HCT116 (cell line): ENCODE data around the gene PNRC1. TPM values are rescaled to one million over a fixed set of nuclear protein-coding genes. Genes with fewer than 3 reads are reported as not detected.

Experiments used
- ATAC-seq: fragments of 200-7000 bp; cut with Tn5 transposase; 2 replicates; pipeline ENCODE4 v1.9.1; 2020; ENCODE audit warnings: mild to moderate bottlenecking, moderate library complexity
- BruUV-seq: library from RNA; stranded (reverse); fragments of 400-500 nt; replicated peaks from 2 replicates; lab custom pipeline; 2021; lab: Mats Ljungman, UMichigan
- CTCF ChIA-PET: fragments of 300-600 bp; sonication (Branson Sonifier 250); formaldehyde crosslinking; loops from one replicate; lab custom pipeline; 2021; ENCODE audit warnings: antibody characterized with exemption; lab: Charles Lee
- POLR2A ChIA-PET: fragments of 300-600, 350-600 bp; sonication (Branson Sonifier 250); formaldehyde crosslinking; loops from one replicate; lab custom pipeline; 2021; ENCODE audit warnings: antibody characterized with exemption; lab: Charles Lee
- RAD21 ChIA-PET, 2 experiments: fragments of 300-600 bp; sonication (Branson Sonifier 250); formaldehyde crosslinking; loops; one replicate each; lab custom pipeline; 2023; ENCODE audit warnings: low total read pairs in 2 of 2; ENCODE audit not compliant: uncharacterized antibody in 2 of 2, unreplicated experiment in 2 of 2, low non-redundant PET in 1 of 2; lab: Charles Lee
- DNase-seq: peaks from one replicate; pipeline ENCODE4 v3.0.0-alpha.2; 2010; ENCODE audit warnings: low read depth, low spot score
- H2AFZ ChIP-seq: fragments of 200-600 bp; shearing (Covaris generic), sonication (generic); 2 replicates; pipeline ENCODE4 v1.6.1; 2017; ENCODE audit warnings: low read depth, mixed run types, mixed read lengths, antibody characterized with exemption, low read length; ENCODE audit not compliant: poor library complexity, severe bottlenecking
- H3K27ac ChIP-seq: 2 replicates; pipeline ENCODE4 v1.5.1; 2012; ENCODE audit warnings: low read depth, low read length
- H3K27me3 ChIP-seq: fragments of 200-600 bp; sonication (generic); 2 replicates; pipeline ENCODE4 v1.6.1; 2016; ENCODE audit warnings: mixed run types, low read length, mixed read lengths; ENCODE audit not compliant: insufficient read depth
- H3K36me3 ChIP-seq, 2 experiments: fragments of 200-500 bp in 1 of 2; fragments of 200-600 bp in 1 of 2; sonication (Bioruptor generic) in 1 of 2; sonication (generic) in 1 of 2; 2 replicates each; pipeline versions ENCODE4 v1.5.1 to v1.6.1; 2014 to 2016; ENCODE audit warnings: low read length in 2 of 2, inconsistent platforms in 1 of 2, mixed read lengths in 1 of 2, mixed run types in 1 of 2; ENCODE audit not compliant: insufficient read depth in 2 of 2, control insufficient read depth in 1 of 2
- H3K4me1 ChIP-seq, 2 experiments: fragments of 200-600 bp in 1 of 2; sonication (generic) in 1 of 2; 2 replicates each; pipeline versions ENCODE4 v1.5.1 to v1.6.1; 2012 to 2017; ENCODE audit warnings: low read length in 2 of 2, inconsistent platforms in 1 of 2, mild to moderate bottlenecking in 1 of 2, mixed read lengths in 1 of 2, mixed run types in 1 of 2, moderate library complexity in 1 of 2; ENCODE audit not compliant: insufficient read depth in 2 of 2, control insufficient read depth in 1 of 2
- H3K4me2 ChIP-seq: fragments of 200-600 bp; sonication (generic); 2 replicates; pipeline ENCODE4 v1.6.1; 2017; ENCODE audit warnings: mixed run types, low read length, mixed read lengths
- H3K4me3 ChIP-seq, 2 experiments: fragments of 200-600 bp in 1 of 2; sonication (generic) in 1 of 2; replicated peaks in 1 of 2; 2 replicates each; pipeline ENCODE4 v1.5.1; 2011 to 2016; ENCODE audit warnings: low read length in 2 of 2, control low read depth in 1 of 2, low read depth in 1 of 2, mild to moderate bottlenecking in 1 of 2, mixed read lengths in 1 of 2, mixed run types in 1 of 2
- H3K79me2 ChIP-seq: fragments of 200-600 bp; sonication (generic); 2 replicates; pipeline ENCODE4 v1.6.1; 2017; ENCODE audit warnings: mild to moderate bottlenecking, mixed run types, low read length, moderate library complexity, mixed read lengths; ENCODE audit not compliant: insufficient read depth
- H3K9ac ChIP-seq: fragments of 200-600 bp; sonication (generic); 2 replicates; pipeline ENCODE4 v1.6.1; 2016; ENCODE audit warnings: low read length, mixed read lengths
- H3K9me2 ChIP-seq: fragments of 200-600 bp; sonication (generic), shearing (Covaris generic); 2 replicates; pipeline ENCODE4 v1.6.1; 2017; ENCODE audit warnings: mixed run types, mild to moderate bottlenecking, moderate library complexity; ENCODE audit not compliant: insufficient read depth
- H3K9me3 ChIP-seq, 2 experiments: fragments of 200-500 bp in 1 of 2; fragments of 200-600 bp in 1 of 2; sonication (Bioruptor generic) in 1 of 2; sonication (generic) in 1 of 2; 2 replicates each; pipeline ENCODE4 v1.6.1; 2014 to 2017; ENCODE audit warnings: low read length in 2 of 2, mixed read lengths in 2 of 2, inconsistent platforms in 1 of 2, low read depth in 1 of 2, mild to moderate bottlenecking in 1 of 2, mixed run types in 1 of 2, moderate library complexity in 1 of 2; ENCODE audit not compliant: control insufficient read depth in 1 of 2, insufficient read depth in 1 of 2
- H4K20me1 ChIP-seq: fragments of 200-600 bp; sonication (generic), shearing (Covaris generic); 2 replicates; pipeline ENCODE4 v1.6.1; 2017; ENCODE audit warnings: mixed run types, mild to moderate bottlenecking, moderate library complexity; ENCODE audit not compliant: insufficient read depth
- ATF3 ChIP-seq: IDR thresholded peaks from 2 replicates; pipeline ENCODE4 v1.6.1; 2012
- CBX3 ChIP-seq: IDR thresholded peaks from 2 replicates; pipeline ENCODE4 v1.6.1; 2012; ENCODE audit warnings: low read depth
- CEBPB ChIP-seq: IDR thresholded peaks from 2 replicates; pipeline ENCODE4 v1.6.1; 2012; ENCODE audit warnings: low read depth
- EGR1 ChIP-seq: IDR thresholded peaks from 2 replicates; pipeline ENCODE4 v1.6.1; 2012; ENCODE audit warnings: low read depth
- ELF1 ChIP-seq: IDR thresholded peaks from 2 replicates; pipeline ENCODE4 v1.6.1; 2012; ENCODE audit warnings: low read depth, borderline replicate concordance
- EZH2 ChIP-seq: fragments of 200-600 bp; sonication (generic); IDR thresholded peaks from 2 replicates; pipeline ENCODE4 v1.6.1; 2017; ENCODE audit warnings: antibody characterized with exemption, mixed run types
- POLR2AphosphoS5 ChIP-seq: IDR thresholded peaks from 2 replicates; pipeline ENCODE4 v1.6.1; 2011; ENCODE audit warnings: mild to moderate bottlenecking, low read depth, low read length, moderate library complexity
- REST ChIP-seq: IDR thresholded peaks from 2 replicates; pipeline ENCODE4 v1.6.1; 2012; ENCODE audit warnings: low read depth
- SP1 ChIP-seq: IDR thresholded peaks from 2 replicates; pipeline ENCODE4 v1.6.1; 2012; ENCODE audit warnings: low read depth
- SRF ChIP-seq: IDR thresholded peaks from 2 replicates; pipeline ENCODE4 v1.6.1; 2012; ENCODE audit warnings: low read depth
- YY1 ChIP-seq: IDR thresholded peaks from 2 replicates; pipeline ENCODE4 v1.6.1; 2011; ENCODE audit warnings: low read length, low read depth, moderate library complexity, mild to moderate bottlenecking; ENCODE audit not compliant: insufficient replicate concordance; ENCODE audit errors: extremely low read depth
- ZFX ChIP-seq: fragments of 450-650 bp; IDR thresholded peaks from 2 replicates; pipeline ENCODE4 v1.6.1; 2017
- intact Hi-C: fragments of 100-400 bp; cut with micrococcal nuclease; formaldehyde crosslinking; loops from 2 replicates; pipeline ENCODE4 v1.10.0; 2022
- total RNA-seq: library from RNA; stranded (reverse); gene quantifications from one replicate; pipeline ENCODE4 v1.2.1, GENCODE V29; 2021; ENCODE audit not compliant: unreplicated experiment
- TF ChIP-seq, protein P1 (sequence below), 3 experiments: fragments of 200-600 bp in 1 of 3; sonication (generic) in 1 of 3; IDR thresholded peaks in 2 of 3; conservative IDR thresholded peaks in 1 of 3; 2 replicates each; pipeline ENCODE4 v1.5.1; 2012 to 2017; ENCODE audit warnings: low read depth in 2 of 3, low read length in 2 of 3, antibody characterized with exemption in 1 of 3, borderline replicate concordance in 1 of 3, control low read depth in 1 of 3, mild to moderate bottlenecking in 1 of 3, mixed read lengths in 1 of 3, mixed run types in 1 of 3, moderate library complexity in 1 of 3; ENCODE audit not compliant: insufficient read depth in 1 of 3
- TF ChIP-seq, protein P2 (sequence below): IDR thresholded peaks from 2 replicates; pipeline ENCODE4 v1.6.1; 2012
- TF ChIP-seq, protein P3 (sequence below): IDR thresholded peaks from 2 replicates; pipeline ENCODE4 v1.6.1; 2011; ENCODE audit warnings: mild to moderate bottlenecking, low read length, moderate library complexity; ENCODE audit not compliant: insufficient replicate concordance; ENCODE audit errors: extremely low read depth

The PNRC1 gene
- total RNA-seq, 1 experiment from 2014 or later: 66.8 TPM

GRCh38 chr6:89057759-89058158, 22.8 kb upstream of the PNRC1 start:
- Histone ChIP-seq H3K27ac (no peak overlapping the region), H2AFZ (no peak overlapping the region), H3K4me2 (no peak overlapping the region), H3K36me3 (no peaks in the 10 kb centered on the region), H3K9me2 (no peaks in the 10 kb centered on the region), H4K20me1 (no peaks in the 10 kb centered on the region), H3K4me3 (no peak overlapping the region), H3K9me3 (no peaks in the 10 kb centered on the region), H3K79me2 (no peaks in the 10 kb centered on the region), H3K4me1 (no peaks in the 10 kb centered on the region), H3K9ac (no peak overlapping the region), H3K27me3 (no peaks in the 10 kb centered on the region)
- DNase-seq: no peak
- TF ChIP-seq ELF1 (no peak), ZFX (no peak), ATF3 (no peak), CBX3 (no peak), SP1 (no peak), SRF (no peak), EZH2 (no peak), CEBPB (no peak), REST (no peak), POLR2AphosphoS5 (no peak), EGR1 (no peak), YY1 (no peak)
- TF ChIP-seq, protein P1, sequence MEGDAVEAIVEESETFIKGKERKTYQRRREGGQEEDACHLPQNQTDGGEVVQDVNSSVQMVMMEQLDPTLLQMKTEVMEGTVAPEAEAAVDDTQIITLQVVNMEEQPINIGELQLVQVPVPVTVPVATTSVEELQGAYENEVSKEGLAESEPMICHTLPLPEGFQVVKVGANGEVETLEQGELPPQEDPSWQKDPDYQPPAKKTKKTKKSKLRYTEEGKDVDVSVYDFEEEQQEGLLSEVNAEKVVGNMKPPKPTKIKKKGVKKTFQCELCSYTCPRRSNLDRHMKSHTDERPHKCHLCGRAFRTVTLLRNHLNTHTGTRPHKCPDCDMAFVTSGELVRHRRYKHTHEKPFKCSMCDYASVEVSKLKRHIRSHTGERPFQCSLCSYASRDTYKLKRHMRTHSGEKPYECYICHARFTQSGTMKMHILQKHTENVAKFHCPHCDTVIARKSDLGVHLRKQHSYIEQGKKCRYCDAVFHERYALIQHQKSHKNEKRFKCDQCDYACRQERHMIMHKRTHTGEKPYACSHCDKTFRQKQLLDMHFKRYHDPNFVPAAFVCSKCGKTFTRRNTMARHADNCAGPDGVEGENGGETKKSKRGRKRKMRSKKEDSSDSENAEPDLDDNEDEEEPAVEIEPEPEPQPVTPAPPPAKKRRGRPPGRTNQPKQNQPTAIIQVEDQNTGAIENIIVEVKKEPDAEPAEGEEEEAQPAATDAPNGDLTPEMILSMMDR (IDR thresholded peaks at IDR 0.05 in 2 of 3, conservative IDR thresholded peaks at IDR 0.05 in 1 of 3; ENCODE audit: borderline replicate concordance in 1 of 3, insufficient read depth in 1 of 3, low read depth in 2 of 3, low read length in 2 of 3): no peak
- TF ChIP-seq, protein P2, sequence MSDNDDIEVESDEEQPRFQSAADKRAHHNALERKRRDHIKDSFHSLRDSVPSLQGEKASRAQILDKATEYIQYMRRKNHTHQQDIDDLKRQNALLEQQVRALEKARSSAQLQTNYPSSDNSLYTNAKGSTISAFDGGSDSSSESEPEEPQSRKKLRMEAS: no peak
- TF ChIP-seq, protein P3, sequence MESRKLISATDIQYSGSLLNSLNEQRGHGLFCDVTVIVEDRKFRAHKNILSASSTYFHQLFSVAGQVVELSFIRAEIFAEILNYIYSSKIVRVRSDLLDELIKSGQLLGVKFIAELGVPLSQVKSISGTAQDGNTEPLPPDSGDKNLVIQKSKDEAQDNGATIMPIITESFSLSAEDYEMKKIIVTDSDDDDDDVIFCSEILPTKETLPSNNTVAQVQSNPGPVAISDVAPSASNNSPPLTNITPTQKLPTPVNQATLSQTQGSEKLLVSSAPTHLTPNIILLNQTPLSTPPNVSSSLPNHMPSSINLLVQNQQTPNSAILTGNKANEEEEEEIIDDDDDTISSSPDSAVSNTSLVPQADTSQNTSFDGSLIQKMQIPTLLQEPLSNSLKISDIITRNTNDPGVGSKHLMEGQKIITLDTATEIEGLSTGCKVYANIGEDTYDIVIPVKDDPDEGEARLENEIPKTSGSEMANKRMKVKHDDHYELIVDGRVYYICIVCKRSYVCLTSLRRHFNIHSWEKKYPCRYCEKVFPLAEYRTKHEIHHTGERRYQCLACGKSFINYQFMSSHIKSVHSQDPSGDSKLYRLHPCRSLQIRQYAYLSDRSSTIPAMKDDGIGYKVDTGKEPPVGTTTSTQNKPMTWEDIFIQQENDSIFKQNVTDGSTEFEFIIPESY: no peak
- POLR2A ChIA-PET: interaction anchor here (2.1 kb wide), 1 partner anchor 23 kb away, joined by 9 read pairs; the partner anchor contains the start of gene PNRC1
- intact Hi-C loops: no loop called here
- no peak for ATAC-seq
- CTCF ChIA-PET: no interaction called here
- RAD21 ChIA-PET: no interaction called here
- no TSS peak for BruUV-seq
